Fibroblast of lung (primary cell): ENCODE results near the gene TMEM178B. TPM values are rescaled to one million over a fixed set of nuclear protein-coding genes. Genes with fewer than 3 reads are reported as not detected.

Experiments
- DNase-seq, 2 donors: peaks; one replicate each; pipeline versions ENCODE4 v3.0.0 to v3.0.0-alpha.2; 2010; ENCODE audit warnings: low read depth in 2 of 2
- H2AFZ ChIP-seq: 2 replicates; pipeline ENCODE4 v1.5.1; 2012; ENCODE audit warnings: low read length, control low read depth, inconsistent platforms
- H3K27ac ChIP-seq: 2 replicates; pipeline ENCODE4 v1.5.1; 2011; ENCODE audit warnings: low read length, control low read depth; ENCODE audit not compliant: insufficient read depth
- H3K27me3 ChIP-seq: 2 replicates; pipeline ENCODE4 v1.5.1; 2011; ENCODE audit warnings: mild to moderate bottlenecking, low read length; ENCODE audit not compliant: control insufficient read depth, insufficient read depth
- H3K36me3 ChIP-seq: 2 replicates; pipeline ENCODE4 v1.5.1; 2011; ENCODE audit warnings: low read length; ENCODE audit not compliant: control insufficient read depth, insufficient read depth
- H3K4me1 ChIP-seq: 2 replicates; pipeline ENCODE4 v1.5.1; 2011; ENCODE audit warnings: low read length; ENCODE audit not compliant: control insufficient read depth, insufficient read depth; ENCODE audit errors: extremely low read depth
- H3K4me2 ChIP-seq: 2 replicates; pipeline ENCODE4 v1.5.1; 2011; ENCODE audit warnings: low read length, control low read depth; ENCODE audit not compliant: insufficient read depth; ENCODE audit errors: extremely low read depth
- H3K4me3 ChIP-seq, 4 experiments: fragments of 200-600 bp in 1 of 4; sonication (generic) in 1 of 4; replicated peaks in 1 of 4; 2 replicates each; pipeline ENCODE4 v1.5.1; 2011 to 2016; ENCODE audit warnings: low read length in 4 of 4, low read depth in 3 of 4, mild to moderate bottlenecking in 3 of 4, control low read depth in 2 of 4, inconsistent platforms in 1 of 4, mixed read lengths in 1 of 4; ENCODE audit not compliant: insufficient read depth in 1 of 4; ENCODE audit errors: control extremely low read depth in 1 of 4
- H3K79me2 ChIP-seq: 2 replicates; pipeline ENCODE4 v1.5.1; 2012; ENCODE audit warnings: mild to moderate bottlenecking, low read length, inconsistent platforms; ENCODE audit not compliant: control insufficient read depth, insufficient read depth
- H3K9ac ChIP-seq: 2 replicates; pipeline ENCODE4 v1.5.1; 2011; ENCODE audit warnings: mild to moderate bottlenecking, low read length, control low read depth; ENCODE audit not compliant: insufficient read depth
- H3K9me3 ChIP-seq: 2 replicates; pipeline ENCODE4 v1.5.1; 2012; ENCODE audit warnings: low read depth, low read length; ENCODE audit not compliant: control insufficient read depth, insufficient read depth
- H4K20me1 ChIP-seq: 2 replicates; pipeline ENCODE4 v1.5.1; 2011; ENCODE audit warnings: low read length; ENCODE audit not compliant: control insufficient read depth, insufficient read depth; ENCODE audit errors: extremely low read depth
- CTCF ChIP-seq, 2 donors: IDR thresholded peaks in 1 of 2; conservative IDR thresholded peaks in 1 of 2; 1 replicate in 1 of 2; 2 replicates in 1 of 2; pipeline ENCODE4 v1.5.1; 2011 to 2012; ENCODE audit warnings: low read length in 2 of 2, control low read depth in 1 of 2, inconsistent platforms in 1 of 2, low read depth in 1 of 2, mild to moderate bottlenecking in 1 of 2
- EZH2 ChIP-seq: IDR thresholded peaks from 2 replicates; pipeline ENCODE4 v1.5.1; 2012; ENCODE audit warnings: low read length, control low read depth, mild to moderate bottlenecking; ENCODE audit errors: missing control alignments
- polyA plus RNA-seq, 2 donors: library from polyadenylated mRNA; depleted of rRNA in 1 of 2; stranded (reverse) in 1 of 2; unstranded in 1 of 2; fragments of >200 nt; gene quantifications; 2 replicates each; pipeline ENCODE4 v1.2.1, GENCODE V29; 2011 to 2012; ENCODE audit warnings: missing spikeins in 1 of 2
- total RNA-seq: library from RNA; depleted of rRNA; stranded (reverse); fragments of >200 nt; gene quantifications from 2 replicates; pipeline ENCODE4 v1.2.1, GENCODE V29; 2014

The TMEM178B gene
- total and polyA plus RNA-seq, 2 donors (not counting 1 experiment from before 2014, with no cell fraction given), result under 0.01 to 0.14 TPM

- no peak for DNase-seq
- no peak overlapping the region for H3K4me3 ChIP-seq
- no peak overlapping the region for H2AFZ ChIP-seq
- H4K20me1 ChIP-seq, result no peaks in the 10 kb centered on the region
- H3K9ac ChIP-seq, result no peak overlapping the region
- no peaks in the 10 kb centered on the region for H3K36me3 ChIP-seq
- no peak overlapping the region for H3K27ac ChIP-seq
- H3K79me2 ChIP-seq, result no peaks in the 10 kb centered on the region
- no peaks in the 10 kb centered on the region for H3K27me3 ChIP-seq
- no peak overlapping the region for H3K4me2 ChIP-seq
- no peaks in the 10 kb centered on the region for H3K4me1 ChIP-seq
- TF ChIP-seq EZH2, result no peak
- TF ChIP-seq CTCF (conservative IDR thresholded peaks at IDR 0.05 in 1 of 2, IDR thresholded peaks at IDR 0.05 in 1 of 2; ENCODE audit: low read depth in 1 of 2, low read length in 2 of 2), result no peak
- no peaks in the 10 kb centered on the region for H3K9me3 ChIP-seq
Observed at GRCh38 chr7:141228482-141228881, 154.6 kb downstream of the TMEM178B start.

- H4K20me1 ChIP-seq, result no peaks in the 10 kb centered on the region
- no peaks in the 10 kb centered on the region for H3K9me3 ChIP-seq
- no peak overlapping the region for H3K4me2 ChIP-seq
- no peak overlapping the region for H2AFZ ChIP-seq
- H3K27ac ChIP-seq, result no peak overlapping the region
- H3K36me3 ChIP-seq, result no peaks in the 10 kb centered on the region
- peak; percentile 38 to 41 for DNase-seq
- H3K27me3 ChIP-seq, result no peaks in the 10 kb centered on the region
- H3K4me1 ChIP-seq, result no peaks in the 10 kb centered on the region
- H3K4me3 ChIP-seq, result no peak overlapping the region
- H3K9ac ChIP-seq, result no peak overlapping the region
- no peaks in the 10 kb centered on the region for H3K79me2 ChIP-seq
- TF ChIP-seq EZH2 (no peak), CTCF (conservative IDR thresholded peaks at IDR 0.05 in 1 of 2, IDR thresholded peaks at IDR 0.05 in 1 of 2; ENCODE audit: low read depth in 1 of 2, low read length in 2 of 2) (peak; percentile 19 to 46)
Observed at GRCh38 chr7:141231018-141231792, 157.3 kb downstream of the TMEM178B start.

DNA sequence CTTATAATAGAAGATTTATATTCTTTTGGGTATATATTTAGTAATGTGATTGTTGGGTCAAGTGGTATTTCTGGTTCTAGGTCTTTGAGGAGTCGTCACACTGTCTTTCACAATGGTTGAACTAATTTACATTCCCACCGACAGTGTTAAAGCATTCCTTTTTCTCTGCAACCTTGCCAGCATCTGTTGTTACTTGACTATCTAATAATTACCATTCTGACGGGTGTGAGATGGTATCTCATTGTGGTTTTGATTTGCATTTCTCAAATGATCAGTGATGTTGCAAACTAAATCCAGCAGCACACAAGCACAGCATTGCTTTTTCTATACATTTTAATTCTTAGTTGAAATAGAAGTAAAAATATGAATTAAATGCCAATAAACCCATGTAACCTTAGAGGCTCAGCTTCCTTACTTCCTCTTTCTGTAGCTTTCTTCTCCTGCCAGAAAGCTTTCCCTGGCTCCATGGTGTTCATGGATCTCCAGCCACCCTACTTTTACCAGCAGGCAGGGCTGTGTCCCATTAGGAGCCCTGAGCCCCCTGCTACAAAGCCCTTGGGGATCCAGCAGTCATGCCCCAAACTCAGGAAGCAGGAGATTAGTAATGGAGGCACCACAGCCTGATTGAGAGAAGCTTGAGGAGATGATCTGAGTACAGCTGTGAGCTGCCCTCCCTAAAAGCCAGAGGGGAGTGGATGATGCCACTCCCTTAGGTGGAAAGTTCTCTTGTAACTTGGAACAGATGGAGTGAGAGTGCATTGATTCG lies 158.6 kb downstream of the TMEM178B start:
- Histone ChIP-seq H4K20me1 (no peaks in the 10 kb centered on the region), H3K9ac (no peak overlapping the region), H3K4me2 (no peak overlapping the region), H3K4me3 (no peak overlapping the region), H3K79me2 (no peaks in the 10 kb centered on the region), H3K9me3 (no peaks in the 10 kb centered on the region), H2AFZ (no peak overlapping the region), H3K36me3 (no peaks in the 10 kb centered on the region), H3K27me3 (no peaks in the 10 kb centered on the region), H3K27ac (no peak overlapping the region), H3K4me1 (no peaks in the 10 kb centered on the region)
- TF ChIP-seq CTCF (conservative IDR thresholded peaks at IDR 0.05 in 1 of 2, IDR thresholded peaks at IDR 0.05 in 1 of 2; ENCODE audit: low read depth in 1 of 2, low read length in 2 of 2) (no peak), EZH2 (no peak)
- no peak for DNase-seq
